AG10803 (cell line): ENCODE measurements around the gene CHD9.
"Not testable (repeated sequence)": the region's sequence is repeated elsewhere in the genome, so short reads cannot be mapped to it uniquely, and the experiment has no call there.

Source experiments
- DNase-seq: peaks from one replicate; pipeline ENCODE4 v3.0.0; 2010; ENCODE audit warnings: low read depth
- H3K4me3 ChIP-seq: 2 replicates; pipeline ENCODE4 v1.5.1; 2011; ENCODE audit warnings: mild to moderate bottlenecking, low read length, control low read depth
- CTCF ChIP-seq: conservative IDR thresholded peaks from 2 replicates; pipeline ENCODE4 v1.5.1; 2011; ENCODE audit warnings: mild to moderate bottlenecking, low read length, control low read depth, inconsistent platforms

CHD9 gene

GRCh38 chr16:53183442-53183841 lies 128.7 kb downstream of the CHD9 start:
- TF ChIP-seq CTCF, result no peak

GRCh38 chr16:53185741-53186140 lies 130.9 kb downstream of the CHD9 start:
- H3K4me3 ChIP-seq, DNase-seq: not testable (repeated sequence)

More at GRCh38 chr16:53183442-53183841, 128.7 kb downstream of the CHD9 start:
- no peak for DNase-seq
- H3K4me3 ChIP-seq, result no peak overlapping the region

GRCh38 chr16:53187775-53188174 lies 133.0 kb downstream of the CHD9 start:
- DNase-seq, result no peak
- no peak overlapping the region for H3K4me3 ChIP-seq
- no peak for TF ChIP-seq CTCF

GRCh38 chr16:53191413-53191812 lies 136.6 kb downstream of the CHD9 start:
- no peak for DNase-seq
- no peak overlapping the region for H3K4me3 ChIP-seq
- no peak for TF ChIP-seq CTCF

- DNase-seq, result no peak
- TF ChIP-seq CTCF, result no peak
- no peak overlapping the region for H3K4me3 ChIP-seq
These were observed 144.1 kb downstream of the CHD9 start for GRCh38 chr16:53198933-53199332.

- TF ChIP-seq CTCF, result no peak
- H3K4me3 ChIP-seq, result no peak overlapping the region
These were observed 147.1 kb downstream of the CHD9 start for GRCh38 chr16:53201900-53202299.

GRCh38 chr16:53202398-53202797 lies 147.6 kb downstream of the CHD9 start:
- no peak overlapping the region for H3K4me3 ChIP-seq
- no peak for DNase-seq
- TF ChIP-seq CTCF, result no peak

More at GRCh38 chr16:53201900-53202299, 147.1 kb downstream of the CHD9 start:
- no peak for DNase-seq
